ENCODE results near the gene ABCA13. TPM values are rescaled to one million over a fixed set of nuclear protein-coding genes. Genes with fewer than 3 reads are reported as not detected.

The ABCA13 gene
- total RNA-seq, 4 donors from 2014 or later, result under 0.01 to 0.54 (median 0.04) TPM; not detected in 1

DNA sequence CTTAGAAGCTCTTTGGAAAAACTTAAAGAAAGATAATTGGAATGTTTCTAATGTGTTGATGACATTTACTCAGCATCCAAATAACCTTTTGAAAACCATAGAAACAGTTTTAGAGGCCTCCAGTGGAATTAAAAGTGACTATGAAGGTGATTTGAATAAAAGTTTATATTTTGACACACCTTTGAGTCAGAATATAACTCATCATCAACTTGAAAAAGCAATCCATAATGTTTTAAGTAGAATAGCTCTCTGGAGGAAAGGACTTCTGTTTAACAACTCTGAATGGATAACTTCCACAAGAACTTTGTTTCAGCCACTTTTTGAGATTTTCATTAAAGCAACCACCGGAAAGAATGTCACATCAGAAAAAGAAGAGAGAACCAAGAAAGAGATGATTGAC, 108.2 kb downstream of the ABCA13 start:
- 86 to 100% methylated on average over 1 of the region's 1 CpG for WGBS, 2 donors (ENCODE audit: low coverage in 1 of 2)
- TF ChIP-seq POLR2AphosphoS5 (IDR thresholded peaks at IDR 0.05), result no peak
- TF ChIP-seq POLR2A (IDR thresholded peaks at IDR 0.05), result no peak
- TF ChIP-seq EP300 (IDR thresholded peaks at IDR 0.05), result no peak
- TF ChIP-seq, protein P1, sequence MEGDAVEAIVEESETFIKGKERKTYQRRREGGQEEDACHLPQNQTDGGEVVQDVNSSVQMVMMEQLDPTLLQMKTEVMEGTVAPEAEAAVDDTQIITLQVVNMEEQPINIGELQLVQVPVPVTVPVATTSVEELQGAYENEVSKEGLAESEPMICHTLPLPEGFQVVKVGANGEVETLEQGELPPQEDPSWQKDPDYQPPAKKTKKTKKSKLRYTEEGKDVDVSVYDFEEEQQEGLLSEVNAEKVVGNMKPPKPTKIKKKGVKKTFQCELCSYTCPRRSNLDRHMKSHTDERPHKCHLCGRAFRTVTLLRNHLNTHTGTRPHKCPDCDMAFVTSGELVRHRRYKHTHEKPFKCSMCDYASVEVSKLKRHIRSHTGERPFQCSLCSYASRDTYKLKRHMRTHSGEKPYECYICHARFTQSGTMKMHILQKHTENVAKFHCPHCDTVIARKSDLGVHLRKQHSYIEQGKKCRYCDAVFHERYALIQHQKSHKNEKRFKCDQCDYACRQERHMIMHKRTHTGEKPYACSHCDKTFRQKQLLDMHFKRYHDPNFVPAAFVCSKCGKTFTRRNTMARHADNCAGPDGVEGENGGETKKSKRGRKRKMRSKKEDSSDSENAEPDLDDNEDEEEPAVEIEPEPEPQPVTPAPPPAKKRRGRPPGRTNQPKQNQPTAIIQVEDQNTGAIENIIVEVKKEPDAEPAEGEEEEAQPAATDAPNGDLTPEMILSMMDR (IDR thresholded peaks at IDR 0.05), result no peak
- no peak for ATAC-seq
- no peaks in the 10 kb centered on the region for H3K27me3 ChIP-seq
- no peak overlapping the region for H3K27ac ChIP-seq
- no peaks in the 10 kb centered on the region for H3K9me3 ChIP-seq
- H3K36me3 ChIP-seq, result no peaks in the 10 kb centered on the region
- H3K4me3 ChIP-seq, result no peak overlapping the region
- no peaks in the 10 kb centered on the region for H3K4me1 ChIP-seq

DNA sequence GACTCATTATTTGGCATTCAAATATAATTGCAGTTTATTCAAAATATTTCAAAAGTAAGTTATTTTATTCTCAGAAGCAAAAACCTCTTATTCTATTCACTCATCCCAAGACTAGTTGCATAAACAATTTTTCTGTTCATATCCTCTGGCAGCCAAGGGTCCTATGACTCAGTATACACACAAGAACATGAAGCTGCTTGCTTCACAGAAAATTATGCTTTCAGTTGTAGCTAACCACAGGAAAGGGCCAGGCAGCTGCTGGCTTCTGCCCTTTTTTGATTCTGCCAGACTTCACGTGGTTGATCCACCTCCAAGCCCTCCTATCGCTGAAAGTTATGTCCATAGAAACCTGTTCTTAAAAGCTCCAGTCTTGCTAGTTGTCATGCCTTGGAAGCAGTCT, 108.8 kb downstream of the ABCA13 start:
- no peaks in the 10 kb centered on the region for H3K27me3 ChIP-seq
- H3K27ac ChIP-seq, result no peak overlapping the region
- TF ChIP-seq EP300 (IDR thresholded peaks at IDR 0.05) (no peak), POLR2A (IDR thresholded peaks at IDR 0.05) (no peak), POLR2AphosphoS5 (IDR thresholded peaks at IDR 0.05) (no peak)
- TF ChIP-seq, protein P1 (IDR thresholded peaks at IDR 0.05), result no peak
- H3K36me3 ChIP-seq, result no peaks in the 10 kb centered on the region
- no peaks in the 10 kb centered on the region for H3K9me3 ChIP-seq
- no peak for ATAC-seq
- WGBS, 2 donors (ENCODE audit: low coverage in 1 of 2), result 36 to 47% methylated on average over 2 of the region's 2 CpGs
- H3K4me1 ChIP-seq, result no peaks in the 10 kb centered on the region
- H3K4me3 ChIP-seq, result no peak overlapping the region

DNA sequence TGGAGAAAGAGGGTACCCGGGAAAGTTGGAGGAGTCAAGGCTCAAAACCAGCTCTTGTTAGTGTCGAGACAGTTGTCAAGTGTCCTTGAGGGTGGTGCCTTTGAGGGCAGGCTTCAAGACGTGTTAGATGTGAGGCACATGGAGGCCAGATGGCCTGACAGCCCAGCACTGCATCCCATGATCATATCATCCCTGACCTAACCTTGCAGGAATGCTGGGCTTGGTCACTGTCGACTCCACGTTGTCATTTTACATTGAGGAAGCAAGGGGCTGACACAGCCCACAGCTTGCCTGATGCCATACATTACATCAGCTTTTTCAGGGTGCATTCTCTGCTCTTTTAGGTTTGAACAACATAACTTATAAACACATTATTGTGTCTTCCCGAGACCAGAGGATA, 114.1 kb downstream of the ABCA13 start:
- no peaks in the 10 kb centered on the region for H3K27me3 ChIP-seq
- no peak for TF ChIP-seq POLR2AphosphoS5 (IDR thresholded peaks at IDR 0.05)
- H3K4me1 ChIP-seq, result no peaks in the 10 kb centered on the region
- no peaks in the 10 kb centered on the region for H3K36me3 ChIP-seq
- ATAC-seq, result no peak
- H3K27ac ChIP-seq, result no peak overlapping the region
- 41 to 63% methylated on average over 3 to 6 of the region's 6 CpGs for WGBS, 2 donors (ENCODE audit: low coverage in 1 of 2)
- H3K4me3 ChIP-seq, result no peak overlapping the region
- no peaks in the 10 kb centered on the region for H3K9me3 ChIP-seq

DNA sequence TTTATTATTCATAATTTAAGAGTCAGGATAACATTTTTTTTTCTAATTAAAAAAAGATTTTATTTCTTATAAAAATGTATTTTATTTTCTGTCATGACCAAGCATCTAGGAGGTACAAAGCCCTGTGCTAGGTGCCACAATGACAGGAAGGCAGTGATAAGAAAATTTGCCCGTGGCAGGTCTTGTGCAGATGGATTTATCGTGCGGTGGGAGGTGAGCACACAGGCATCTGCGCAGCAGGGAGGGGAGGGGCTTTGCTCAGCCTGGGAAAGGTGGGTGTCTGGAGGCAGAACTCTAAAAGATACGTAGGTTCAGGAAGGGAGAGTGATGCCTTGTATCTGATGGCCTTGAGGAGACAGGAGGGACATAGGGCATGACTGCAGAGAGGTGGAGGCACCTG, 115.6 kb downstream of the ABCA13 start:
- no peak for ATAC-seq
- no peaks in the 10 kb centered on the region for H3K27me3 ChIP-seq
- TF ChIP-seq POLR2A (IDR thresholded peaks at IDR 0.05), result no peak
- no peak for TF ChIP-seq POLR2AphosphoS5 (IDR thresholded peaks at IDR 0.05)
- TF ChIP-seq, protein P1 (IDR thresholded peaks at IDR 0.05), result no peak
- TF ChIP-seq EP300 (IDR thresholded peaks at IDR 0.05), result no peak
- no peak overlapping the region for H3K4me3 ChIP-seq
- no peaks in the 10 kb centered on the region for H3K4me1 ChIP-seq
- WGBS, 2 donors (ENCODE audit: low coverage in 1 of 2), result 78 to 90% methylated on average over 4 to 5 of the region's 5 CpGs
- H3K36me3 ChIP-seq, result no peaks in the 10 kb centered on the region
- H3K9me3 ChIP-seq, result no peaks in the 10 kb centered on the region
- no peak overlapping the region for H3K27ac ChIP-seq

DNA sequence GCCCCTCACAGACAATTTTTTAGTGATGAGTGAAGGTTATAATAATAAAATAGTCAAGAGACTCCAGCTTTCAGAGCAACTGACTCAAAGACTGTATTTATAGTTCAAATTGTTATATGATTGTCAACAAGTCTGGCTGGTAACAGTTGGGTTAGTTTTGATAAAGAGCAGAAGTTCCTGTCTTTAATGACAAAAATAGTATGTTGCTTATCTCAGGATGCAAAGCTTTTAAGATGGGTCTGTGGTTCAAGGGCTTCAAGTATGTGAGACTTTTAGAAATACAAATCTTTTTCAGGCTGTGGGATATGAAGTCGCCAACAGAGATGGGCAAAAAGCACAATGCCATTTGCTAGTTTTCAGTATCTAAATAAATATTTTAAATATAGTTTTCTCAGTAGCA, 118.4 kb downstream of the ABCA13 start:
- WGBS, 2 donors (ENCODE audit: low coverage in 1 of 2), result 75 to 85% methylated on average over 1 of the region's 1 CpG

More for the DNA sequence above, 118.4 kb downstream of the ABCA13 start:
- Histone ChIP-seq H3K9me3 (no peaks in the 10 kb centered on the region), H3K27ac (no peak overlapping the region), H3K27me3 (no peaks in the 10 kb centered on the region), H3K36me3 (no peaks in the 10 kb centered on the region), H3K4me1 (no peaks in the 10 kb centered on the region), H3K4me3 (no peak overlapping the region)
- no peak for ATAC-seq
- no peak for TF ChIP-seq POLR2A (IDR thresholded peaks at IDR 0.05)
- TF ChIP-seq, protein P1 (IDR thresholded peaks at IDR 0.05), result no peak
- TF ChIP-seq POLR2AphosphoS5 (IDR thresholded peaks at IDR 0.05), result no peak
- TF ChIP-seq EP300 (IDR thresholded peaks at IDR 0.05), result no peak

Data from gastroesophageal sphincter (tissue), 4 donors.